SK-N-SH (cell line): ENCODE results near the gene SCYGR5.

Experiments
- RAD21 ChIP-seq: IDR thresholded peaks from 2 replicates; pipeline ENCODE4 v1.6.1; 2012; ENCODE audit warnings: mild to moderate bottlenecking, low read length
- TF ChIP-seq, protein P1 (sequence below): fragments of 200-600 bp; sonication (generic); IDR thresholded peaks from 2 replicates; pipeline ENCODE4 v1.6.1; 2017; ENCODE audit warnings: antibody characterized with exemption, mild to moderate bottlenecking, moderate library complexity
- TF ChIP-seq, protein P2 (sequence below): fragments of 150-350 bp; IDR thresholded peaks from 2 replicates; pipeline ENCODE4 v1.6.1; 2017; ENCODE audit warnings: antibody characterized with exemption, low read length, low read depth, borderline replicate concordance

DNA sequence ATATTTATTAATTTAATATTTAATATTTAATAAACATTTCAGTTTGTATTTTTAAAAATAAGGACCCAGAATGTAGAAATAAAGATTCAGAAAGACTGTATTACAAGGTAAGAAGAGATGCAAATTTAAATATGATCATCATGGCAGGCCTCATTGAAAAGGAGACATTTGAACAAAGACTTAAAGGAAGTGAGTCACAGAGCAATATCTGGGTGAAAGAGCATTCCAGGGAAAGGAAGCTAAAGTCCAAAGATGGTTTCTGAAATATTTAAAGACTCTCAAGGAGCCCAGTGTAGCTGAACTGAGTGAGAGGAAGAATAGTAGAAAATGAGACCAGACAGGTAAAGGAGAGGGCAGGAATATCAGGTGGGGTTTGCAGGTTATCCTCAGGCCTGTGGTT lies 43.4 kb upstream of the SCYGR5 start:
- TF ChIP-seq, protein P1, sequence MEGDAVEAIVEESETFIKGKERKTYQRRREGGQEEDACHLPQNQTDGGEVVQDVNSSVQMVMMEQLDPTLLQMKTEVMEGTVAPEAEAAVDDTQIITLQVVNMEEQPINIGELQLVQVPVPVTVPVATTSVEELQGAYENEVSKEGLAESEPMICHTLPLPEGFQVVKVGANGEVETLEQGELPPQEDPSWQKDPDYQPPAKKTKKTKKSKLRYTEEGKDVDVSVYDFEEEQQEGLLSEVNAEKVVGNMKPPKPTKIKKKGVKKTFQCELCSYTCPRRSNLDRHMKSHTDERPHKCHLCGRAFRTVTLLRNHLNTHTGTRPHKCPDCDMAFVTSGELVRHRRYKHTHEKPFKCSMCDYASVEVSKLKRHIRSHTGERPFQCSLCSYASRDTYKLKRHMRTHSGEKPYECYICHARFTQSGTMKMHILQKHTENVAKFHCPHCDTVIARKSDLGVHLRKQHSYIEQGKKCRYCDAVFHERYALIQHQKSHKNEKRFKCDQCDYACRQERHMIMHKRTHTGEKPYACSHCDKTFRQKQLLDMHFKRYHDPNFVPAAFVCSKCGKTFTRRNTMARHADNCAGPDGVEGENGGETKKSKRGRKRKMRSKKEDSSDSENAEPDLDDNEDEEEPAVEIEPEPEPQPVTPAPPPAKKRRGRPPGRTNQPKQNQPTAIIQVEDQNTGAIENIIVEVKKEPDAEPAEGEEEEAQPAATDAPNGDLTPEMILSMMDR = no peak
- TF ChIP-seq, protein P2, sequence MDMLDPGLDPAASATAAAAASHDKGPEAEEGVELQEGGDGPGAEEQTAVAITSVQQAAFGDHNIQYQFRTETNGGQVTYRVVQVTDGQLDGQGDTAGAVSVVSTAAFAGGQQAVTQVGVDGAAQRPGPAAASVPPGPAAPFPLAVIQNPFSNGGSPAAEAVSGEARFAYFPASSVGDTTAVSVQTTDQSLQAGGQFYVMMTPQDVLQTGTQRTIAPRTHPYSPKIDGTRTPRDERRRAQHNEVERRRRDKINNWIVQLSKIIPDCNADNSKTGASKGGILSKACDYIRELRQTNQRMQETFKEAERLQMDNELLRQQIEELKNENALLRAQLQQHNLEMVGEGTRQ = no peak
- TF ChIP-seq RAD21 = no peak
